Fibroblast of the aortic adventitia (primary cell): ENCODE results near the gene GPR63. TPM values are rescaled to one million over a fixed set of nuclear protein-coding genes. Genes with fewer than 3 reads are reported as not detected.

Source experiments
- DNase-seq: peaks from one replicate; pipeline ENCODE4 v3.0.0-alpha.2; 2010; ENCODE audit warnings: low read depth
- H3K4me3 ChIP-seq: 2 replicates; pipeline ENCODE4 v1.5.1; 2011; ENCODE audit warnings: low read depth, mild to moderate bottlenecking, control low read depth, low read length, moderate library complexity
- total RNA-seq: library from RNA; depleted of rRNA; stranded (reverse); fragments of >200 nt; gene quantifications from 2 replicates; pipeline ENCODE4 v1.2.3, GENCODE V29; 2012; ENCODE audit warnings: low replicate concordance
- TF ChIP-seq, protein P1 (sequence below): IDR thresholded peaks from 2 replicates; pipeline ENCODE4 v1.5.1; 2011; ENCODE audit warnings: mild to moderate bottlenecking, low read length, control low read depth, inconsistent platforms; ENCODE audit not compliant: insufficient read depth

The GPR63 gene
- total RNA-seq, 1 donor, result 0.27 TPM

DNA sequence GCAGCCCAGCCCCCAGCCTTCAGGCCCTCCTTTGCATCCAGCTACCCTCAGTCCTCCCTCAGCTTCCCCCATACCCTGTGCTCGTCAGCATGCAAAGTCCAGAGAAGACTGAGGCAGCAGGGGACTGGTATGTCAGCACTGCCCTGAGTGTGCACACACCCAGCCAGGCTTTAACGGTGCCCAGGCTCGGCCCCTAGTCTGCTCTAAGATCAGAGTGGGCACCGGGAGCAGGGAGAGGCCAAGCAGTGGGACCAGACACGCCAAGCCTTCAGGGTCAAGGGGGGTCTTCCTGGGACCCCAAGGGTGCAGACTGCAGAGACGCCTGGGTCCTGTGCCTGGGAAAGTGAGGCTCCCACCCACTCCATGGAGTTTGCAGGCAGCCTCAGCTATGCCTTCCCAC is 74.7 kb downstream of the GPR63 start:
- DNase-seq, result no peak
- TF ChIP-seq, protein P1, sequence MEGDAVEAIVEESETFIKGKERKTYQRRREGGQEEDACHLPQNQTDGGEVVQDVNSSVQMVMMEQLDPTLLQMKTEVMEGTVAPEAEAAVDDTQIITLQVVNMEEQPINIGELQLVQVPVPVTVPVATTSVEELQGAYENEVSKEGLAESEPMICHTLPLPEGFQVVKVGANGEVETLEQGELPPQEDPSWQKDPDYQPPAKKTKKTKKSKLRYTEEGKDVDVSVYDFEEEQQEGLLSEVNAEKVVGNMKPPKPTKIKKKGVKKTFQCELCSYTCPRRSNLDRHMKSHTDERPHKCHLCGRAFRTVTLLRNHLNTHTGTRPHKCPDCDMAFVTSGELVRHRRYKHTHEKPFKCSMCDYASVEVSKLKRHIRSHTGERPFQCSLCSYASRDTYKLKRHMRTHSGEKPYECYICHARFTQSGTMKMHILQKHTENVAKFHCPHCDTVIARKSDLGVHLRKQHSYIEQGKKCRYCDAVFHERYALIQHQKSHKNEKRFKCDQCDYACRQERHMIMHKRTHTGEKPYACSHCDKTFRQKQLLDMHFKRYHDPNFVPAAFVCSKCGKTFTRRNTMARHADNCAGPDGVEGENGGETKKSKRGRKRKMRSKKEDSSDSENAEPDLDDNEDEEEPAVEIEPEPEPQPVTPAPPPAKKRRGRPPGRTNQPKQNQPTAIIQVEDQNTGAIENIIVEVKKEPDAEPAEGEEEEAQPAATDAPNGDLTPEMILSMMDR, result no peak
- H3K4me3 ChIP-seq, result no peak overlapping the region

DNA sequence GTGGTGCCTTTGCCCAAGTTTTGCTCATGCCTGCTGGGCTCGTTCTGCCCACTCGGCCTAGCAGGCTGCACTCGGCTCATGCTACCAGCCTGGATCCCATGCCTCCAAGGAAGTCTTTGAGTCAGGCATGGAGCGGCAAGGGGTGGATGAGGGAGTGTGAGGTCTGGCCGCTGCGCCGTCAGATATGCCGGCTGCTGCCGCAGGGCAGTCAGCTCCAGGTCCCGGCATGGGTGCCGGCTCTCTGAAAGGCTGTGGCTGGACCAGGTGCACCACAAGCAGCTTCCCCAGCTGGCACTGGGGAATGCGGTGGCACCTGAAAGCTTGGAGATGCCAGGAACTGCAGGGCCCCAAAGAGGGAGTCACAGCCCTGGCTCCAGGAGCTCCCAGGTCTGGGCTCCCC is 75.5 kb downstream of the GPR63 start:
- TF ChIP-seq, protein P1, result no peak
- no peak overlapping the region for H3K4me3 ChIP-seq
- no peak for DNase-seq

DNA sequence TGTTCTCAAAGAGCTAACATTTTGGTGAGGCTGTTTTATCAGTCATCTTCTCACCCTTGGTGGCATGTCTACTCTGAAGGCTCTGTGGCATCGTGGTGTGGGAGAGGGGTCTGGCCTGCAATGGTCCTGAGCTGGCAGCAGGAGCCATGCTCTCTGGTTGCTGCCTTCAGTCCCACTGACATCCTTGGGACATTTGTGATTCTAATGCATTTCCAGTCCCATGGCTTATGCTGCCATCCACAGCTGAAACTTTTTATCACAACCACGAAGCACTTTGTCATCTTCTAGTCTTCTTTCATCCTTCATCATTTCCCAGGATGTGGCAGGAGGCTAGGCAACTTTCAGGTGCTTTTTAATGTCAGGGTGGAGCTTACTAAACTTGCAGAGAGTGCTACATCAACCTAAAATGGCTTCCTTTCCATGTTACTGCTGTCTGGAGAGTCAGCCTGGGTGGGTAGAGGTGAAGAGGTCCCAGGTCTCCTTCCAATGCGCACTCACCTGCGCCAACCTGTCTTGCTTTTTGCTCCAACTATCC is 77.1 kb downstream of the GPR63 start:
- no peak for DNase-seq
- H3K4me3 ChIP-seq, result no peak overlapping the region
- TF ChIP-seq, protein P1, result no peak

DNA sequence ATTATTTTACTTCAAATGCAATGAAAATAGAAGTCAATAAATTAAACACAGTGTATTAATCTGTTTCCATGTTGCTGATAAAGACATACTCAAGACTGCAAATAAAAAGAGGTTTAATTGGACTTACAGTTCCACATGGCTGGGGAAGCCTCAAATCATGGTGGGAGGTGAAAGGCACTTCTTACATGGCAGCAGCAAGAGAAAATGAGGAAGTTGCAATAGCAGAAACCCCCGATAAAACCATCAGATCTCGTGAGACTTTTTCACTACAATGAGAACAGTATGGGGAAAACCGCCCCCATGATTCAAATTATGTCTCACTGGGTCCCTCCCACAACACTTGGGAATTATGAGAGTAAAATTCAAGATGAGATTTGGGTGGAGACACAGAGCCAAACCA is 82.2 kb downstream of the GPR63 start:
- no peak overlapping the region for H3K4me3 ChIP-seq
- no peak for DNase-seq
- TF ChIP-seq, protein P1, result no peak

DNA sequence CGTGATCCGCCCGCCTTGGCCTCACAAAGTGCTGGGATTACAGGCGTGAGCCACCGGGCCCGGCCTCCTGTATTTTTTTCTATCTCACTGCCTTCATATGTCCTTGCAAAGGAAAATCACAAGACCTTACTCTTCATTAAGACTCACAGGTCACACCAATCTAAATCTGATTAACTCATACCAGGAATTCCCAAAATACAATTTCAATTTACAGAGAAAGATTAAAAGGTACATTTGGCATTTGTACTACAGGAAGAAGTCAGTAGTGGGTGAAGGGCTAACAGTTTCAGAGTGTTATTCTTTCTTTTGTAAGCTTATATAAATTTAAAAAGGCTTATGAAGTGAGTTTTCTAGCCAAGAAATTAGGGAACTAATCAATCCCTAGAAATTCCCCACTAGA is 87.4 kb downstream of the GPR63 start:
- DNase-seq, result no peak
- TF ChIP-seq, protein P1, result no peak
- no peak overlapping the region for H3K4me3 ChIP-seq

Other genes starting within 250 kb of the GPR63 start
- 19.3 and 22.2 TPM in 2 replicates for gene NDUFAF4, start 60.4 kb upstream of the GPR63 start, total RNA-seq
- 0.18 TPM in 1 of 2 replicates, not detected in the other for gene KLHL32, start 87.3 kb upstream of the GPR63 start, total RNA-seq